Activated T-helper 2 cell treated with anti-CD3 and anti-CD28 coated beads, Interferon-gamma antibody, Interleukin-2, Interleukin-4, amounts not matched to agents 10 μg/mL and 5 μg/mL and 100 μg/mL, durations not matched to agents 14 hours and 24 hours and 36 hours (primary cell): ENCODE results near the gene EXTL2. TPM values are rescaled to one million over a fixed set of nuclear protein-coding genes. Genes with fewer than 3 reads are reported as not detected.
"Not testable (repeated sequence)": the region's sequence is repeated elsewhere in the genome, so short reads cannot be mapped to it uniquely, and the experiment has no call there.

Experiments used
- DNase-seq: peaks from one replicate; pipeline ENCODE4 v3.0.0; 2021; ENCODE audit warnings: low spot score
- H3K27ac Mint-ChIP-seq: one replicate; pipeline ENCODE4 v1.8.0; 2021; ENCODE audit warnings: mixed read lengths
- H3K27me3 Mint-ChIP-seq: one replicate; pipeline ENCODE4 v1.8.0; 2021; ENCODE audit warnings: low read depth, mixed read lengths
- H3K36me3 Mint-ChIP-seq: one replicate; pipeline ENCODE4 v1.8.0; 2021; ENCODE audit warnings: low read depth, mixed read lengths
- H3K4me1 Mint-ChIP-seq: one replicate; pipeline ENCODE4 v1.8.0; 2021; ENCODE audit warnings: low read depth, mixed read lengths
- H3K4me3 Mint-ChIP-seq: one replicate; pipeline ENCODE4 v1.8.0; 2021; ENCODE audit warnings: low read depth, mild to moderate bottlenecking, moderate library complexity, mixed read lengths
- H3K9me3 Mint-ChIP-seq: one replicate; pipeline ENCODE4 v1.8.0; 2021; ENCODE audit warnings: mixed read lengths
- intact Hi-C: fragments of 100-400 bp; cut with micrococcal nuclease; formaldehyde crosslinking; loops from one replicate; pipeline ENCODE4 v1.15.1; 2023
- total RNA-seq: library from RNA; stranded (reverse); gene quantifications from 2 replicates; pipeline ENCODE4 v1.2.3, GENCODE V29; 2022

The EXTL2 gene
- total RNA-seq, 1 donor from 2014 or later: 3.8 TPM

GRCh38 chr1:100835866-100836842 is 58.5 kb downstream of the EXTL2 start:
- no peak for DNase-seq
- H3K4me1 Mint-ChIP-seq: peaks cover 5% of the 10 kb centered on the region
- no peaks in the 10 kb centered on the region for H3K9me3 Mint-ChIP-seq
- H3K36me3 Mint-ChIP-seq: no peaks in the 10 kb centered on the region
- intact Hi-C loops: no loop called here
- peaks cover 21% of the 10 kb centered on the region for H3K27me3 Mint-ChIP-seq
- no peak overlapping the region for H3K27ac Mint-ChIP-seq
- no peak overlapping the region for H3K4me3 Mint-ChIP-seq

DNA sequence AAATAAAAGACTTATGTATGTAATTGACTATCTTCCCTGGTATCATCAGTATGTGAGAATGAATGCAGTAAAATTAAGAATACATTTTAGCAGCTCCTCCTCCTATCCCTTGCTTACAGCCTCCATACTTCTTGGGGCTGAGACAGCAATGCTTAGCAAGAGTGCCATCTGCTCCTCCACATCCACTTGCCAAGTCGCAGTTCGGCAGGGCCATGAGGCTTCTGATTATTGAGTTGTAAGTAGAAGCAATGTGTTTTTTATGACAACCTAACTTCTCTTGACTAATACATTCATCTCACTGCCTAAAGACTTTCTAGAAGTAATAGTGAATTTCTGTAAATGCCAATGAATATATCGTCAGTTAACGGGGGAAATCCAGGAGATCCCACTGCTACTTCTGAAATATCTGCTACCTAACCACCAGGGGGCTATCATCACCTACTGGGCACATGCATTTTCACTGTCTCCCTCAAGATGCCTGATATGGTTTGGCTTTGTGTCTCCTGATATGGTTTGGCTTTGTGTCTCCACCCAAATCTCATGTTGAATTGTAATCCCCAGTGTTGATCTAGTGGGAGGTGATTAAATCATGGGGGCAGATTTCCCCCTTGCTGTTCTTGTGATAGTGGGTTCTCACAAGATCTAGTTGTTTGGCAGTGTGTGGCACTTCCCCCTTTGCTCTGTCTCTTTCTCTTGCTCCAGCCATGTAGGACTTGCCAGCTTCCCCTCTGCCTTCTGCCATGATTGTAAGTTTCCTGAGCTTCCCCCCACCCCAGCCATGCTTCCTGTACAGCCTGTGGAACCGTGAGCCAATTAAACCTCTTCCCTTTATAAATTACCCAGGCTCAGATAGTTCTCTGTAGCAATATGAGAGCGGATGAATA is 59.6 kb downstream of the EXTL2 start:
- H3K9me3 Mint-ChIP-seq: no peaks in the 10 kb centered on the region
- DNase-seq: no peak
- intact Hi-C loops: no loop called here
- H3K4me3 Mint-ChIP-seq: no peak overlapping the region
- no peaks in the 10 kb centered on the region for H3K36me3 Mint-ChIP-seq
- no peak overlapping the region for H3K27ac Mint-ChIP-seq
- peaks cover 19% of the 10 kb centered on the region for H3K27me3 Mint-ChIP-seq
- peaks cover under 1% of the 10 kb centered on the region for H3K4me1 Mint-ChIP-seq

DNA sequence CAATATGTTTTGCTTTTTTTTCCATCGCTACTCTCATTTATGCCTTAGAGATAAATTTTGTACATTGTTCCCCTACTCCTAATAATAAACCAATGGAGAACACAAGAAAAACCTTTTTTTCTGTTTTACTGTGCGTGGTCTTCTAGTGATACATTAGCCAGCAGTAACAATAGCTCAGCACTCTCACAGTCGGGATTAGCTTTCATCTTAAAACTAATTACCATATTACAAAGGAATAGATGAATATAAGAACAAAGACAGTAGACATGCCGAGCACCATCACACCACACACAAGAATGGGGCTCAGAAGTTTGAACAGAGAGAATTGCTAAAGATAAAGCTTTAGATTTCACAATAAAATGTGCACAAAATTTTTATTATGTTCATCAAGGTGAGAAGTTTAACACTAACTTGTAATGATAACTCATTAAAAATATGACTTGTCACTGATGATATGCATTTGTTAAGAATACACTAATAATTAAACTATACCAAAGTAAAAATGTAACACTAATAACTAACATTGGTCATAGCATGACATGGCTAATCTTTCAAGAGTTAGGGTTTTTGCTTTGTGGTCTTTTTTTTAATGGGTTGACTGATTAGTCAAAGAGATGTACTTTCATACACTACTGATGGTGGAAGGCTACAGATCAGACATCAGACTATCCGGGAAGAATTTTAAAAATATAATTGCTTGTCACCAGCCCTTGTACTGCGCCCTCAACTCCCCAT is 61.8 kb downstream of the EXTL2 start:
- Mint-ChIP-seq H3K9me3 (no peaks in the 10 kb centered on the region), H3K36me3 (no peaks in the 10 kb centered on the region), H3K4me3 (no peak overlapping the region), H3K27me3 (peaks cover 23% of the 10 kb centered on the region), H3K4me1 (no peaks in the 10 kb centered on the region), H3K27ac (no peak overlapping the region)
- DNase-seq: no peak
- intact Hi-C loops: no loop called here

- H3K36me3 Mint-ChIP-seq, DNase-seq, H3K4me1 Mint-ChIP-seq, intact Hi-C loops, H3K4me3 Mint-ChIP-seq, H3K27ac Mint-ChIP-seq, H3K9me3 Mint-ChIP-seq: not testable (repeated sequence)
- peaks cover 23% of the 10 kb centered on the region for H3K27me3 Mint-ChIP-seq
Measured at GRCh38 chr1:100825666-100826065, 69.0 kb downstream of the EXTL2 start.

Other genes starting within 250 kb of the EXTL2 start
- 0.05 TPM in 1 of 2 replicates, not detected in the other for gene VCAM1, start 175.1 kb downstream of the EXTL2 start, total RNA-seq
- gene SLC30A7, start 1.2 kb upstream of the EXTL2 start, total RNA-seq: 38.6 and 39.4 TPM in 2 replicates
- 33.5 and 40.0 TPM in 2 replicates for gene DPH5, start 130.9 kb upstream of the EXTL2 start, total RNA-seq